ENCODE measurements around the gene SH3PXD2A. TPM values are rescaled to one million over a fixed set of nuclear protein-coding genes. Genes with fewer than 3 reads are reported as not detected.

SH3PXD2A gene
- total and polyA plus RNA-seq, 12 donors, result 6.9 to 44.9 (median 34.4) TPM

DNA sequence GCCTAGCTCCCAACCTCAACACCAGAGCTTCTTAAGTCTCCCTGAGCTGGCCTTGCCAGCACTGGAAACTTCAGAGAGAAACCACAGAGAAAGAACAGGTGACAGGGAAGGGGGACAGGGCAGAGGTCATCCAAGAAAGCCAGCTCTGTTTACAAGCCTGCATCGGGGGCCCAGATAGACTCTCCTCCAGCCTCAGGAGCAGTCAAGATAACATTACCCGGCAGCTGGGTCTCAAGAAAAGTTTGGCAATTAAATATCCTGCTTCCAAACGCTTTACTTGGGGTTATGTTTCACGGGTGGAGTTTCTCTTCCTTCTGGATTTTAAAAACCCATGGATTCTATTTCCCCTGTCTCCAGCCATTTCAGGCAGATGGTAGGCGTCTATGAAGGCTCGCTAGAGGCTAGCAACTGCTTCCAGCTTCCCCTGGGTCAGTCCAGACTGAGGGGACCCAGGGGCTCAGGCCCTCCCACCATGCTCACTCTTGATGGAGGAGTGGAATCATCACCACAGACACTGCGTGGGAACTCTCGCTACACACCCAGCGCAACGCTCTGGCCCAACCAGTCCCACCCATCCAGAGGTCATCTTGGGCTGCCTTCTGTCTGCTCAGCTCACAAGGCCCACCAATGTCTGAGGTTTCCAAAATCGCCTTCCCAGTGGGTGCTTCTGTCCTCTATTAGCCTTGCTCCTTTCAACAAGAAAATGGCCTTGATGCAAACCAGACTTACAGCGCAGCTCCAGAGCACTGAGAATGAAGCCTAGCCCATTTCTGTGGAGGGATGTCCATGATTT lies 48.8 kb downstream of the SH3PXD2A start:
- H3K27ac ChIP-seq, result peak overlapping the region in 4 of 10 donors; percentile 17 to 53 (median 26)
- H3K4me3 ChIP-seq, result no peak overlapping the region
- H3K36me3 ChIP-seq, result no peaks in the 10 kb centered on the region
- 66 to 73% methylated on average over 12 of the region's 12 CpGs for WGBS, 2 donors
- H3K4me1 ChIP-seq, result peaks cover 3 to 56% (median 14%) of the 10 kb centered on the region in 9 donors
- ATAC-seq, result peak in 7 of 8 donors; percentile 35 to 87 (median 72)
- H3K27me3 ChIP-seq, result no peaks in the 10 kb centered on the region
- TF ChIP-seq CTCF (IDR thresholded peaks at IDR 0.05), result no peak
- intact Hi-C loops (cut with DNase I), result no loop called here
- H3K9me3 ChIP-seq, result no peaks in the 10 kb centered on the region
- peak in 1 of 2 donors; percentile 59 for DNase-seq

DNA sequence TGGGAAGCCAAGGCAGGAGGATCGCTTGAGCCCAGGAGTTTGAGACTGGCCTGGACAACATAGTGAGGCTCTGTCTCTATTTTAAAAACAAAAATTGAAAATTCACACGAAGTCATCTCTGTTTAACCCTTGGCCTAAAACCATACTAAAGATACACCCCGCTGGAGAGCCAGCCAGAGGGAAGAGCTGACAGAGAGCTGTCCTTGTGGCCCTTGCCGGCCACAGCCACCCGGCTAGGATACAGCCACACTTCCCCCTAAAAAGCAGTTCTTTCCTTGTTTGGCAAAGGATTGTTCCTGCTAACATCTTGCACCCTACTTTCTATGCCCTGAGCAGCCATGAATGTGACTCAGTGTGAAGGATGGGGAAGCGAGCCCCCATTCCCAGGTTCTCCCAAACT lies 49.6 kb downstream of the SH3PXD2A start:
- no peak for DNase-seq
- Histone ChIP-seq H3K27me3 (no peaks in the 10 kb centered on the region), H3K9me3 (no peaks in the 10 kb centered on the region), H3K36me3 (peaks cover 0 to 6% (median under 1%) of the 10 kb centered on the region in 9 donors), H3K4me3 (no peak overlapping the region), H3K27ac (peak overlapping the region in 2 of 10 donors; percentile 17 to 25), H3K4me1 (peaks cover 0 to 48% (median 9%) of the 10 kb centered on the region in 9 donors)
- 93 to 95% methylated on average over 6 of the region's 6 CpGs for WGBS, 2 donors
- no peak for ATAC-seq
- no peak for TF ChIP-seq CTCF (IDR thresholded peaks at IDR 0.05)
- intact Hi-C loops (cut with DNase I), result no loop called here

DNA sequence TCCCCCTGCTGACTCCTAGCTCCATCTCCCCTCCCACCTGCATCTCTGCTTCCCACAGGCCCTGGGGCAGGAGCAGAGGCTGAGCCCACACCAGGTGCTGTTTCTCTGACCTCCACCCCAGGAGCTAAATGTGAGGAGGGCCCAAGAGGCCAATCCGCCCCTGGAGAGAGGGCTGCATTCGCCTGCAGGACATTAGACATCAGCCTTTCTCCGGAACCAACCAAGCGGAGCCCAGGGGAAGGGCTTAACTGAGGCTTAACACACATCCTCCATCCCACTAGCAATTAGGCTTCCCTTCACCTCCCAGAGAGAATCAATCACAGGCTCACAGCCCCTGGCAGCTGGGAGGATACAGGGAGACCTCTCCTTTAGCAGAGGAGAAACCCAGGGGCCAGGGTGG lies 50.5 kb downstream of the SH3PXD2A start:
- no peaks in the 10 kb centered on the region for H3K9me3 ChIP-seq
- DNase-seq, result no peak
- intact Hi-C loops (cut with DNase I), result no loop called here
- H3K4me1 ChIP-seq, result peaks cover 0 to 44% (median 9%) of the 10 kb centered on the region in 9 donors
- ATAC-seq, result no peak
- WGBS, 2 donors, result 100% methylated on average over 4 of the region's 4 CpGs
- no peak overlapping the region for H3K4me3 ChIP-seq
- H3K27me3 ChIP-seq, result no peaks in the 10 kb centered on the region
- no peak for TF ChIP-seq CTCF (IDR thresholded peaks at IDR 0.05)
- peaks cover 0 to 15% (median 6%) of the 10 kb centered on the region in 9 donors for H3K36me3 ChIP-seq
- no peak overlapping the region for H3K27ac ChIP-seq

DNA sequence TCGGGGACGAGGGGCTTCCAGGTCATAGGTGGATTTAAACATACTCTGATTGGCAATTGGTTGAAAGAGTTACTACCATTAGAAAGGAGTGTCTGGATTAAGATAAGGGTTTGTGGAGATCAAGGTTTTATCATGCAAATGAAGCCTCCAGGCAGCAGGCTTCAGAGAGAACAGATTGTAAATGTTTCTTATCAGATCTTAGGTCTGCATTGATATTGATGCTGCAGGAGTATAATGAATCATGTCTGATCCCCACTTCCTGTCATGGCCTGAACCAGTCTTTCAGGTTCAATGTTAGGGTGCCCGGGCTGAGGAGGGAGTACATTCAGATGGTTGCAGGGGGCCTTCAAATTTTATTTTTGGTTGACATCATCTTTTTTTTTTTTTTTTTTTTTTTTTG lies 51.4 kb downstream of the SH3PXD2A start:
- DNase-seq, result no peak
- WGBS, 2 donors, result 64 to 79% methylated on average over 3 of the region's 3 CpGs
- H3K4me3 ChIP-seq, result no peak overlapping the region
- no peak for ATAC-seq
- H3K27ac ChIP-seq, result no peak overlapping the region
- H3K27me3 ChIP-seq, result no peaks in the 10 kb centered on the region
- H3K9me3 ChIP-seq, result no peaks in the 10 kb centered on the region
- intact Hi-C loops (cut with DNase I), result no loop called here
- peaks cover 0 to 41% (median 8%) of the 10 kb centered on the region in 9 donors for H3K4me1 ChIP-seq
- TF ChIP-seq CTCF (IDR thresholded peaks at IDR 0.05), result no peak
- peaks cover 0 to 25% (median 7%) of the 10 kb centered on the region in 9 donors for H3K36me3 ChIP-seq

Data from heart right ventricle (tissue), 16 donors.